GM23338 (cell line): Measurements from ENCODE around the gene SYPL1. TPM values are rescaled to one million over a fixed set of nuclear protein-coding genes. Genes with fewer than 3 reads are reported as not detected.

Experiments
- ATAC-seq: fragments of 200-7000 bp; cut with Tn5 transposase; 3 replicates; pipeline ENCODE4 v1.9.1; 2020
- DNase-seq: peaks from one replicate; pipeline ENCODE4 v3.0.0-alpha.2; 2015; ENCODE audit warnings: low spot score
- H2AFZ ChIP-seq: fragments of 200-600 bp; sonication (generic); 2 replicates; pipeline ENCODE4 v1.8.0; 2016; ENCODE audit warnings: antibody characterized with exemption, mild to moderate bottlenecking, moderate library complexity
- H3F3A ChIP-seq: fragments of 200-600 bp; sonication (generic); replicated peaks from 2 replicates; pipeline ENCODE4 v1.8.0; 2017; ENCODE audit warnings: antibody characterized with exemption, mixed run types, low read depth
- H3K27ac ChIP-seq: fragments of 200-600 bp; sonication (generic); 2 replicates; pipeline ENCODE4 v1.6.1; 2016; ENCODE audit warnings: low read depth
- H3K27me3 ChIP-seq: fragments of 200-600 bp; sonication (generic); 2 replicates; pipeline ENCODE4 v1.8.0; 2016; ENCODE audit warnings: mild to moderate bottlenecking, mixed run types, moderate library complexity; ENCODE audit not compliant: insufficient read depth
- H3K36me3 ChIP-seq: fragments of 200-600 bp; sonication (generic); 2 replicates; pipeline ENCODE4 v1.8.0; 2016; ENCODE audit warnings: mild to moderate bottlenecking; ENCODE audit not compliant: insufficient read depth
- H3K4me1 ChIP-seq: fragments of 200-600 bp; sonication (generic); 2 replicates; pipeline ENCODE4 v1.8.0; 2016; ENCODE audit warnings: mild to moderate bottlenecking, moderate library complexity; ENCODE audit not compliant: insufficient read depth
- H3K4me2 ChIP-seq: fragments of 200-600 bp; sonication (generic); 2 replicates; pipeline ENCODE4 v1.7.1; 2017; ENCODE audit warnings: mixed run types
- H3K4me3 ChIP-seq: fragments of 200-600 bp; sonication (generic); 2 replicates; pipeline ENCODE4 v1.6.1; 2016; ENCODE audit warnings: mixed run types
- H3K79me2 ChIP-seq: fragments of 200-600 bp; sonication (generic); replicated peaks from 2 replicates; pipeline ENCODE4 v1.8.0; 2017; ENCODE audit warnings: mild to moderate bottlenecking; ENCODE audit not compliant: insufficient read depth
- H3K9me2 ChIP-seq: fragments of 200-600 bp; sonication (generic); 2 replicates; pipeline ENCODE4 v1.8.0; 2017; ENCODE audit not compliant: insufficient read depth
- H4K20me1 ChIP-seq: fragments of 200-600 bp; sonication (generic); replicated peaks from 2 replicates; pipeline ENCODE4 v1.8.0; 2017; ENCODE audit warnings: mild to moderate bottlenecking; ENCODE audit not compliant: insufficient read depth
- H3K27ac Mint-ChIP-seq: 2 replicates; pipeline ENCODE4 v1.8.0; 2020; ENCODE audit warnings: inconsistent platforms, mild to moderate bottlenecking, moderate library complexity, mixed read lengths
- H3K27me3 Mint-ChIP-seq: 3 replicates; pipeline ENCODE4 v1.8.0; 2022; ENCODE audit warnings: low read depth, mild to moderate bottlenecking, moderate library complexity, mixed read lengths, inconsistent platforms; ENCODE audit not compliant: insufficient read depth, poor library complexity
- H3K36me3 Mint-ChIP-seq: 3 replicates; pipeline ENCODE4 v1.8.0; 2021; ENCODE audit warnings: low read depth, mild to moderate bottlenecking, inconsistent platforms, moderate library complexity, mixed read lengths
- H3K4me1 Mint-ChIP-seq: 3 replicates; pipeline ENCODE4 v1.8.0; 2020; ENCODE audit warnings: mild to moderate bottlenecking, inconsistent platforms, mixed read lengths
- H3K4me3 Mint-ChIP-seq: 3 replicates; pipeline ENCODE4 v1.8.0; 2021; ENCODE audit warnings: moderate library complexity, mild to moderate bottlenecking, inconsistent platforms, mixed read lengths
- H3K9me3 Mint-ChIP-seq: 3 replicates; pipeline ENCODE4 v1.8.0; 2020; ENCODE audit warnings: moderate library complexity, mild to moderate bottlenecking, inconsistent platforms, mixed read lengths
- POLR2AphosphoS5 ChIP-seq: IDR thresholded peaks from 2 replicates; pipeline ENCODE4 v1.6.1; 2016; ENCODE audit warnings: antibody characterized with exemption, low read depth
- STAT1 ChIP-seq: IDR thresholded peaks from one replicate; pipeline ENCODE4 v1.6.1; 2016; ENCODE audit warnings: antibody characterized with exemption; ENCODE audit not compliant: unreplicated experiment
- polyA plus RNA-seq: library from polyadenylated mRNA; unstranded; fragments of >200 nt; fragmentation: Nextera tagmentation; extraction: Ambion mirVana; gene quantifications from 2 replicates; pipeline ENCODE4 v1.2.1, GENCODE V29; 2016
- total RNA-seq: library from RNA; depleted of rRNA; stranded (reverse); fragments of >200 nt; shearing (Covaris generic); gene quantifications from 2 replicates; pipeline ENCODE4 v1.2.3, GENCODE V29; 2014
- TF ChIP-seq, protein P1 (sequence below): IDR thresholded peaks from 2 replicates; pipeline ENCODE4 v1.6.1; 2016; ENCODE audit warnings: antibody characterized with exemption
- TF ChIP-seq, protein P2 (sequence below): IDR thresholded peaks from one replicate; pipeline ENCODE4 v1.6.1; 2018; ENCODE audit warnings: antibody characterized with exemption; ENCODE audit not compliant: unreplicated experiment
- TF ChIP-seq, protein P3 (sequence below), 2 experiments: fragments of 200-600 bp in 1 of 2; sonication (generic) in 1 of 2; conservative IDR thresholded peaks; 2 replicates each; pipeline versions ENCODE4 v1.5.1 to v1.6.1; 2016 to 2017; ENCODE audit warnings: antibody characterized with exemption in 2 of 2, low read depth in 2 of 2, mild to moderate bottlenecking in 2 of 2, moderate library complexity in 1 of 2

SYPL1 gene
- total and polyA plus RNA-seq, 2 experiments from 2014 or later: 39.3 to 52.7 TPM

DNA sequence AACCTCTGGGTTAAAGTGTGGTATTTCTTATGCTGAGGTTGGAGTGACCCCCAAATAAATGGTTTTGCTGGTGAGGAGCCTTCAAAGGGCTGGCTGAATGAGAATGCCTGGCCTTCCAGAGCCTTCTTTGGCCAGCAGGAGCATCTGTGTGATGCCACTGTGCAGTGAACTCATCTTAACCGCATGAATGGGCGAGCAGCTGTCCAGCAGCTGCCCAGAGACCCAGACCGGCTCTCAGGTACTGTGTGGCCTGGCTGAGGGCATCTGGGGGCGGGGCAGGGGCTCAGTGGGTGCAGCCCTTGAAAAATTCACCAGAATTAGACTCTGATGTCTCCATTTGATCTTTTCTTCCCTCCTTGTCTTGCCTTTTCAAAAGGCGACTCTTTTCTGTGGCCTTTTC, 59.0 kb downstream of the SYPL1 start:
- Histone ChIP-seq H3F3A (no peaks in the 10 kb centered on the region), H3K79me2 (no peaks in the 10 kb centered on the region), H3K4me3 (no peak overlapping the region), H3K27ac (no peak overlapping the region), H3K9me2 (peaks cover 2% of the 10 kb centered on the region; the same call in 1 of the 2 replicates), H2AFZ (no peak overlapping the region), H3K4me1 (peaks cover 12% of the 10 kb centered on the region; the same call in 1 of the 2 replicates), H3K4me2 (no peak overlapping the region), H3K36me3 (no peaks in the 10 kb centered on the region), H3K27me3 (no peaks in the 10 kb centered on the region), H4K20me1 (no peaks in the 10 kb centered on the region)
- TF ChIP-seq, protein P1, sequence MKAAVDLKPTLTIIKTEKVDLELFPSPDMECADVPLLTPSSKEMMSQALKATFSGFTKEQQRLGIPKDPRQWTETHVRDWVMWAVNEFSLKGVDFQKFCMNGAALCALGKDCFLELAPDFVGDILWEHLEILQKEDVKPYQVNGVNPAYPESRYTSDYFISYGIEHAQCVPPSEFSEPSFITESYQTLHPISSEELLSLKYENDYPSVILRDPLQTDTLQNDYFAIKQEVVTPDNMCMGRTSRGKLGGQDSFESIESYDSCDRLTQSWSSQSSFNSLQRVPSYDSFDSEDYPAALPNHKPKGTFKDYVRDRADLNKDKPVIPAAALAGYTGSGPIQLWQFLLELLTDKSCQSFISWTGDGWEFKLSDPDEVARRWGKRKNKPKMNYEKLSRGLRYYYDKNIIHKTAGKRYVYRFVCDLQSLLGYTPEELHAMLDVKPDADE: no peak
- TF ChIP-seq, protein P2, sequence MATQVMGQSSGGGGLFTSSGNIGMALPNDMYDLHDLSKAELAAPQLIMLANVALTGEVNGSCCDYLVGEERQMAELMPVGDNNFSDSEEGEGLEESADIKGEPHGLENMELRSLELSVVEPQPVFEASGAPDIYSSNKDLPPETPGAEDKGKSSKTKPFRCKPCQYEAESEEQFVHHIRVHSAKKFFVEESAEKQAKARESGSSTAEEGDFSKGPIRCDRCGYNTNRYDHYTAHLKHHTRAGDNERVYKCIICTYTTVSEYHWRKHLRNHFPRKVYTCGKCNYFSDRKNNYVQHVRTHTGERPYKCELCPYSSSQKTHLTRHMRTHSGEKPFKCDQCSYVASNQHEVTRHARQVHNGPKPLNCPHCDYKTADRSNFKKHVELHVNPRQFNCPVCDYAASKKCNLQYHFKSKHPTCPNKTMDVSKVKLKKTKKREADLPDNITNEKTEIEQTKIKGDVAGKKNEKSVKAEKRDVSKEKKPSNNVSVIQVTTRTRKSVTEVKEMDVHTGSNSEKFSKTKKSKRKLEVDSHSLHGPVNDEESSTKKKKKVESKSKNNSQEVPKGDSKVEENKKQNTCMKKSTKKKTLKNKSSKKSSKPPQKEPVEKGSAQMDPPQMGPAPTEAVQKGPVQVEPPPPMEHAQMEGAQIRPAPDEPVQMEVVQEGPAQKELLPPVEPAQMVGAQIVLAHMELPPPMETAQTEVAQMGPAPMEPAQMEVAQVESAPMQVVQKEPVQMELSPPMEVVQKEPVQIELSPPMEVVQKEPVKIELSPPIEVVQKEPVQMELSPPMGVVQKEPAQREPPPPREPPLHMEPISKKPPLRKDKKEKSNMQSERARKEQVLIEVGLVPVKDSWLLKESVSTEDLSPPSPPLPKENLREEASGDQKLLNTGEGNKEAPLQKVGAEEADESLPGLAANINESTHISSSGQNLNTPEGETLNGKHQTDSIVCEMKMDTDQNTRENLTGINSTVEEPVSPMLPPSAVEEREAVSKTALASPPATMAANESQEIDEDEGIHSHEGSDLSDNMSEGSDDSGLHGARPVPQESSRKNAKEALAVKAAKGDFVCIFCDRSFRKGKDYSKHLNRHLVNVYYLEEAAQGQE: peak; percentile 31
- no peak for TF ChIP-seq POLR2AphosphoS5
- Mint-ChIP-seq H3K4me1 (peaks cover 18% of the 10 kb centered on the region), H3K36me3 (peaks cover 8% of the 10 kb centered on the region; the same call in 2 of the 3 replicates), H3K27me3 (peaks cover 12% of the 10 kb centered on the region), H3K27ac (no peak overlapping the region), H3K9me3 (peaks cover 19% of the 10 kb centered on the region), H3K4me3 (no peak overlapping the region)
- ATAC-seq (no peak), DNase-seq (no peak)

DNA sequence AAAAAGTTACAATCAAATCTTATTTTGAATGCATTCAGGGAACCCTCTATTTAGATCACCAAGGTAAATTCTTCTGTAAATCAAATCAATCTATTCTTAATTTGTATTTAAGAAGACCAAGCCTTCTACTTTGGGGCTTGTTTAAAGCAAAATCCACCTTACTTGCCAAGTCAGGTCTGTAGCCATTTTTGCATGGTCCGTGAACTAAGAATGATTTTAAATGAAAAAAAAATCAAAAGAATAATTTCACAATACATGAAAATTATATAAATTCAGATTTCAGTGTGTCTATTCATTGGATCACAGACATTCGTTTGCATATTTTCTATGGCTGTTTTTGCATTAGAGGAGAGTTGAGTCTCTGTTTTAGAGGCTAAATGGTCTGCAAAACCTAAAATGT, 59.4 kb downstream of the SYPL1 start:
- peaks cover 2% of the 10 kb centered on the region; the same call in 1 of the 2 replicates for H3K9me2 ChIP-seq
- peaks cover 9% of the 10 kb centered on the region for H3K27me3 Mint-ChIP-seq
- TF ChIP-seq POLR2AphosphoS5 (no peak), STAT1 (no peak)
- TF ChIP-seq, protein P3, sequence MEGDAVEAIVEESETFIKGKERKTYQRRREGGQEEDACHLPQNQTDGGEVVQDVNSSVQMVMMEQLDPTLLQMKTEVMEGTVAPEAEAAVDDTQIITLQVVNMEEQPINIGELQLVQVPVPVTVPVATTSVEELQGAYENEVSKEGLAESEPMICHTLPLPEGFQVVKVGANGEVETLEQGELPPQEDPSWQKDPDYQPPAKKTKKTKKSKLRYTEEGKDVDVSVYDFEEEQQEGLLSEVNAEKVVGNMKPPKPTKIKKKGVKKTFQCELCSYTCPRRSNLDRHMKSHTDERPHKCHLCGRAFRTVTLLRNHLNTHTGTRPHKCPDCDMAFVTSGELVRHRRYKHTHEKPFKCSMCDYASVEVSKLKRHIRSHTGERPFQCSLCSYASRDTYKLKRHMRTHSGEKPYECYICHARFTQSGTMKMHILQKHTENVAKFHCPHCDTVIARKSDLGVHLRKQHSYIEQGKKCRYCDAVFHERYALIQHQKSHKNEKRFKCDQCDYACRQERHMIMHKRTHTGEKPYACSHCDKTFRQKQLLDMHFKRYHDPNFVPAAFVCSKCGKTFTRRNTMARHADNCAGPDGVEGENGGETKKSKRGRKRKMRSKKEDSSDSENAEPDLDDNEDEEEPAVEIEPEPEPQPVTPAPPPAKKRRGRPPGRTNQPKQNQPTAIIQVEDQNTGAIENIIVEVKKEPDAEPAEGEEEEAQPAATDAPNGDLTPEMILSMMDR (conservative IDR thresholded peaks at IDR 0.05; ENCODE audit: low read depth in 2 of 2): no peak

More for the DNA sequence above, 59.4 kb downstream of the SYPL1 start:
- Mint-ChIP-seq H3K36me3 (peaks cover 8% of the 10 kb centered on the region; the same call in 2 of the 3 replicates), H3K4me1 (peaks cover 18% of the 10 kb centered on the region), H3K4me3 (no peak overlapping the region), H3K9me3 (peaks cover 19% of the 10 kb centered on the region), H3K27ac (no peak overlapping the region)
- Histone ChIP-seq H3K36me3 (no peaks in the 10 kb centered on the region), H3K79me2 (no peaks in the 10 kb centered on the region), H2AFZ (no peak overlapping the region), H3K27me3 (no peaks in the 10 kb centered on the region), H3K4me1 (peaks cover 12% of the 10 kb centered on the region; the same call in 1 of the 2 replicates), H4K20me1 (no peaks in the 10 kb centered on the region), H3K4me3 (no peak overlapping the region), H3F3A (no peaks in the 10 kb centered on the region), H3K27ac (no peak overlapping the region), H3K4me2 (no peak overlapping the region)
- no peak for ATAC-seq
- DNase-seq: no peak
